Mammary epithelial cell (primary cell): ENCODE results near the gene PPP1R16B.

ENCODE experiments used
- EZH2 ChIP-seq: IDR thresholded peaks from 2 replicates; pipeline ENCODE4 v1.6.1; 2012; ENCODE audit warnings: low read length, inconsistent platforms, borderline replicate concordance
- TF ChIP-seq, protein P1 (sequence below), 2 donors: IDR thresholded peaks in 1 of 2; conservative IDR thresholded peaks in 1 of 2; 2 replicates each; pipeline ENCODE4 v1.5.1; 2011 to 2012; ENCODE audit warnings: inconsistent platforms in 2 of 2, low read length in 2 of 2, mild to moderate bottlenecking in 2 of 2, control low read depth in 1 of 2, low read depth in 1 of 2; ENCODE audit not compliant: insufficient read depth in 1 of 2; ENCODE audit errors: extremely low read depth in 1 of 2

DNA sequence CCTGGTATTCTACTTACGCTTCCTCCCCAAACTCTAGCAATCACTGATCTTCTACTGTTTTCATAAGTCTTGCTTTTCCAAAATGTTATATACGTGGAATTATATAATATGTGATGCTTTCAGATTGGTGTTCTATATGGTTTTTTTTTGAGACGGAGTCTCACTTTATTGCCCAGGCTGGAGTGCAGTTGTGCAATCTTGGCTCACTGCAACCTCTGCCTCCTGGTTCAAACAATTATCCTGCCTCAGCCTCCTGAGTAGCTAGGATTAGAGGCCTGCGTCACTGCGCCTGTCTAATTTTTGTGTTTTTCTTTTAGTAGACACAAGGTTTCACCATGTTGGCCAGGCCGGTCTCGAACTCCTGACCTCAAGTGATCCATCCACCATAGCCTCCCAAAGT lies 109.9 kb downstream of the PPP1R16B start:
- TF ChIP-seq EZH2, result no peak
- TF ChIP-seq, protein P1, sequence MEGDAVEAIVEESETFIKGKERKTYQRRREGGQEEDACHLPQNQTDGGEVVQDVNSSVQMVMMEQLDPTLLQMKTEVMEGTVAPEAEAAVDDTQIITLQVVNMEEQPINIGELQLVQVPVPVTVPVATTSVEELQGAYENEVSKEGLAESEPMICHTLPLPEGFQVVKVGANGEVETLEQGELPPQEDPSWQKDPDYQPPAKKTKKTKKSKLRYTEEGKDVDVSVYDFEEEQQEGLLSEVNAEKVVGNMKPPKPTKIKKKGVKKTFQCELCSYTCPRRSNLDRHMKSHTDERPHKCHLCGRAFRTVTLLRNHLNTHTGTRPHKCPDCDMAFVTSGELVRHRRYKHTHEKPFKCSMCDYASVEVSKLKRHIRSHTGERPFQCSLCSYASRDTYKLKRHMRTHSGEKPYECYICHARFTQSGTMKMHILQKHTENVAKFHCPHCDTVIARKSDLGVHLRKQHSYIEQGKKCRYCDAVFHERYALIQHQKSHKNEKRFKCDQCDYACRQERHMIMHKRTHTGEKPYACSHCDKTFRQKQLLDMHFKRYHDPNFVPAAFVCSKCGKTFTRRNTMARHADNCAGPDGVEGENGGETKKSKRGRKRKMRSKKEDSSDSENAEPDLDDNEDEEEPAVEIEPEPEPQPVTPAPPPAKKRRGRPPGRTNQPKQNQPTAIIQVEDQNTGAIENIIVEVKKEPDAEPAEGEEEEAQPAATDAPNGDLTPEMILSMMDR (conservative IDR thresholded peaks at IDR 0.05 in 1 of 2, IDR thresholded peaks at IDR 0.05 in 1 of 2; ENCODE audit: extremely low read depth in 1 of 2, insufficient read depth in 1 of 2, low read depth in 1 of 2, low read length in 2 of 2), result no peak
